Naive thymus-derived CD4-positive, alpha-beta T cell (primary cell): ENCODE measurements around the gene PCDHA10. TPM values are rescaled to one million over a fixed set of nuclear protein-coding genes. Genes with fewer than 3 reads are reported as not detected.
"Not testable (repeated sequence)": the region's sequence is repeated elsewhere in the genome, so short reads cannot be mapped to it uniquely, and the experiment has no call there.

Source experiments
- ATAC-seq: fragments of 150-1000 bp; cut with Tn5 transposase; 2 replicates; pipeline ENCODE4 v1.10.0; 2021; ENCODE audit warnings: mild to moderate bottlenecking, moderate library complexity
- CTCF ChIA-PET: fragments of 350-600 bp; sonication (Branson Sonifier 250); formaldehyde crosslinking; loops from one replicate; lab custom pipeline; 2021; ENCODE audit warnings: antibody characterized with exemption; lab: Charles Lee
- POLR2A ChIA-PET: fragments of 350-600 bp; sonication (Branson Sonifier 250); formaldehyde crosslinking; loops from one replicate; lab custom pipeline; 2021; ENCODE audit warnings: antibody characterized with exemption, inconsistent platforms; lab: Charles Lee
- DNase-seq, 9 donors: peaks; one replicate each; pipeline versions ENCODE4 v3.0.0 to v3.0.0-alpha.2; 2020 to 2022; ENCODE audit warnings: mixed read lengths in 1 of 9
- H3K27ac ChIP-seq: one replicate; pipeline ENCODE4 v1.7.0; 2013; ENCODE audit warnings: mild to moderate bottlenecking, low read depth, low read length, moderate library complexity
- H3K27me3 ChIP-seq, 2 donors: one replicate each; pipeline ENCODE4 v1.7.0; 2013; ENCODE audit warnings: low read length in 2 of 2, mild to moderate bottlenecking in 2 of 2, moderate library complexity in 2 of 2; ENCODE audit not compliant: control insufficient read depth in 2 of 2, insufficient read depth in 2 of 2
- H3K36me3 ChIP-seq, 3 experiments: 1 replicate in 2 of 3; 2 replicates in 1 of 3; pipeline ENCODE4 v1.7.0; 2013; ENCODE audit warnings: low read length in 3 of 3, mild to moderate bottlenecking in 3 of 3, moderate library complexity in 1 of 3; ENCODE audit not compliant: insufficient read depth in 3 of 3, control insufficient read depth in 2 of 3
- H3K4me1 ChIP-seq, 2 donors: one replicate each; pipeline ENCODE4 v1.7.0; 2013; ENCODE audit warnings: low read length in 2 of 2, mild to moderate bottlenecking in 2 of 2, moderate library complexity in 1 of 2; ENCODE audit not compliant: control insufficient read depth in 2 of 2, insufficient read depth in 2 of 2
- H3K4me3 ChIP-seq: 2 replicates; pipeline ENCODE4 v1.7.0; 2013; ENCODE audit warnings: mild to moderate bottlenecking, low read length
- H3K9me3 ChIP-seq, 3 experiments: 1 replicate in 2 of 3; 2 replicates in 1 of 3; pipeline ENCODE4 v1.7.0; 2013; ENCODE audit warnings: low read length in 3 of 3; ENCODE audit not compliant: control insufficient read depth in 2 of 3
- H3K27ac Mint-ChIP-seq, 9 donors: one replicate each; pipeline ENCODE4 v1.8.0; 2020 to 2022; ENCODE audit warnings: mixed read lengths in 9 of 9, mild to moderate bottlenecking in 8 of 9, moderate library complexity in 5 of 9, inconsistent platforms in 2 of 9
- H3K27me3 Mint-ChIP-seq, 5 donors: one replicate each; pipeline ENCODE4 v1.8.0; 2021 to 2022; ENCODE audit warnings: mixed read lengths in 5 of 5, mild to moderate bottlenecking in 1 of 5
- H3K36me3 Mint-ChIP-seq, 5 donors: one replicate each; pipeline ENCODE4 v1.8.0; 2020 to 2022; ENCODE audit warnings: mixed read lengths in 5 of 5, mild to moderate bottlenecking in 3 of 5, inconsistent platforms in 1 of 5
- H3K4me1 Mint-ChIP-seq, 7 donors: one replicate each; pipeline ENCODE4 v1.8.0; 2020 to 2022; ENCODE audit warnings: mixed read lengths in 7 of 7, mild to moderate bottlenecking in 3 of 7, inconsistent platforms in 1 of 7
- H3K4me3 Mint-ChIP-seq, 10 donors: one replicate each; pipeline ENCODE4 v1.8.0; 2020 to 2022; ENCODE audit warnings: mild to moderate bottlenecking in 10 of 10, mixed read lengths in 10 of 10, moderate library complexity in 6 of 10, inconsistent platforms in 2 of 10
- H3K9me3 Mint-ChIP-seq, 11 donors: one replicate each; pipeline ENCODE4 v1.8.0; 2020 to 2022; ENCODE audit warnings: mixed read lengths in 11 of 11, mild to moderate bottlenecking in 4 of 11, inconsistent platforms in 1 of 11, moderate library complexity in 1 of 11
- intact Hi-C, 2 donors: fragments of 100-400 bp; cut with micrococcal nuclease; formaldehyde crosslinking; loops; one replicate each; pipeline ENCODE4 v1.15.1; 2023
- polyA plus RNA-seq, 2 donors: library from polyadenylated mRNA; unstranded; fragments of 300-500 nt; fragmentation: Illumina TruSeq; gene quantifications; one replicate each; pipeline ENCODE4 v1.2.3, GENCODE V29; 2021
- total RNA-seq, 6 experiments: library from RNA in 5 of 6; stranded (reverse) in 5 of 6; gene quantifications; 1 replicate in 5 of 6; 2 replicates in 1 of 6; pipeline ENCODE4 v1.2.3 and lab custom pipeline; 2021 to 2026

PCDHA10 gene
- total and polyA plus RNA-seq, 7 experiments from 2014 or later: not detected

DNA sequence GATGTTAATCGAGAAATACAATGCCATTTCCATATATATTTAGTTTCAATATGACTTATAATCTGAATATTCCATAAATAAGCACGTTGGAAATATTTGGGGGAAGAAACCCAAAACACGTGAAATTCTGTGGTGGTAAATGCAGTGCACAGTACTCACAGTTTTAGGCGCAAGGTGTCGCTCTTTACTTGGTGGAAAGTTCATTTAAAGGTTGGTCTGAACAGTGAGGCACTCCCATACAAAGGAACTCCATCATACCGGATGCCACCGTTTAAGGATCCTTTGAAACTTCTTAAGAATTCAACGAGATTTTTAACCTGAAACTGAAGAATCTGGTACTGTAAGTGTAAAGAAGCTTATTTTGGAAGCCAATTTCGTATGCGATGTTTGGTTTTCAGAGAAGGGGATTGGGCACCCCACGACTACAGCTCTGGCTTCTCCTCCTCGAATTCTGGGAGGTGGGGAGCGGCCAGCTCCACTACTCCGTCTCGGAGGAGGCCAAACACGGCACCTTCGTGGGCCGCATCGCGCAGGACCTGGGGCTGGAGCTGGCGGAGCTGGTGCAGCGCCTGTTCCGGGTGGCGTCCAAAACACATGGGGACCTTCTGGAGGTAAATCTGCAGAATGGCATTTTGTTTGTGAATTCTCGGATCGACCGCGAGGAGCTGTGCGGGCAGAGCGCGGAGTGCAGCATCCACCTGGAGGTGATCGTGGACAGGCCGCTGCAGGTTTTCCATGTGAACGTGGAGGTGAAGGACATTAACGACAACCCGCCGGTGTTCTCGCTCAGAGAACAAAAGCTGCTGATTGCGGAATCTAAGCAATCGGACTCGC, 13.2 kb downstream of the PCDHA10 start, which contains the start of gene PCDHA11:
Gene PCDHA11 (plus strand): TSS at position 237 of the 834 bp plus-strand sequence. CDS start 147 bp downstream, at position 384.
- Histone ChIP-seq H3K4me1 (no peaks in the 10 kb centered on the region), H3K4me3 (no peak within 1 kb of the TSS), H3K27me3 (peaks cover 0 to 16% of the 10 kb centered on the region in 2 donors), H3K27ac (no peak within 1 kb of the TSS), H3K9me3 (peaks cover 0 to 19% (median 0%) of the 10 kb centered on the region in 3 experiments), H3K36me3 (no peaks in the 10 kb centered on the region)
- H3K9me3 Mint-ChIP-seq: peaks cover 0 to 63% (median 21%) of the 10 kb centered on the region in 11 donors
- H3K4me1 Mint-ChIP-seq: no peaks in the 10 kb centered on the region
- H3K27ac Mint-ChIP-seq: peak within 1 kb of the TSS in 1 of 9 donors; percentile 33
- peaks cover 0 to 61% (median 43%) of the 10 kb centered on the region in 5 donors for H3K27me3 Mint-ChIP-seq
- no peak for DNase-seq
- ATAC-seq: no peak
- H3K4me3 Mint-ChIP-seq: peak within 1 kb of the TSS in 1 of 10 donors; percentile 20
- peaks cover 0 to 14% (median 2%) of the 10 kb centered on the region in 5 donors for H3K36me3 Mint-ChIP-seq
- intact Hi-C loops: no loop called here
- ChIA-PET POLR2A (no interaction called here), CTCF (no interaction called here)

DNA sequence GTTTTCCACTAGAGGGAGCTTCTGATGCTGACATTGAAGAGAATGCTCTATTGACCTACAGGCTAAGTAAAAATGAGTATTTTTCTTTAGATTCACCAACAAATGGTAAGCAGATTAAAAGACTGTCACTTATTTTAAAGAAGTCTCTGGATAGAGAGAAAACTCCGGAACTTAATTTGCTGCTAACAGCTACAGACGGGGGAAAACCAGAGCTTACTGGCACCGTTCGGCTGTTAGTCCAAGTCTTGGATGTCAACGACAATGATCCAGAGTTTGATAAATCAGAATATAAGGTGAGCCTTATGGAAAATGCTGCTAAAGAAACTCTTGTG, 13.8 kb downstream of the PCDHA10 start:
- H3K27me3 ChIP-seq: peaks cover 0 to 16% of the 10 kb centered on the region in 2 donors
- DNase-seq (no peak), ATAC-seq (no peak)
- intact Hi-C loops: no loop called here
- H3K4me1 Mint-ChIP-seq: no peaks in the 10 kb centered on the region
- H3K9me3 Mint-ChIP-seq: peaks cover 0 to 65% (median 23%) of the 10 kb centered on the region in 11 donors
- H3K9me3 ChIP-seq: peaks cover 0 to 19% (median 0%) of the 10 kb centered on the region in 3 experiments
- H3K27ac ChIP-seq: no peak overlapping the region
- H3K4me3 Mint-ChIP-seq: peak overlapping the region in 1 of 10 donors; percentile 20
- H3K4me3 ChIP-seq: no peak overlapping the region
- CTCF ChIA-PET: no interaction called here
- no peaks in the 10 kb centered on the region for H3K4me1 ChIP-seq
- H3K36me3 ChIP-seq: no peaks in the 10 kb centered on the region
- H3K27ac Mint-ChIP-seq: peak overlapping the region in 1 of 9 donors; percentile 33
- peaks cover 0 to 11% (median 2%) of the 10 kb centered on the region in 5 donors for H3K36me3 Mint-ChIP-seq
- POLR2A ChIA-PET: no interaction called here
- H3K27me3 Mint-ChIP-seq: peaks cover 0 to 63% (median 45%) of the 10 kb centered on the region in 5 donors

DNA sequence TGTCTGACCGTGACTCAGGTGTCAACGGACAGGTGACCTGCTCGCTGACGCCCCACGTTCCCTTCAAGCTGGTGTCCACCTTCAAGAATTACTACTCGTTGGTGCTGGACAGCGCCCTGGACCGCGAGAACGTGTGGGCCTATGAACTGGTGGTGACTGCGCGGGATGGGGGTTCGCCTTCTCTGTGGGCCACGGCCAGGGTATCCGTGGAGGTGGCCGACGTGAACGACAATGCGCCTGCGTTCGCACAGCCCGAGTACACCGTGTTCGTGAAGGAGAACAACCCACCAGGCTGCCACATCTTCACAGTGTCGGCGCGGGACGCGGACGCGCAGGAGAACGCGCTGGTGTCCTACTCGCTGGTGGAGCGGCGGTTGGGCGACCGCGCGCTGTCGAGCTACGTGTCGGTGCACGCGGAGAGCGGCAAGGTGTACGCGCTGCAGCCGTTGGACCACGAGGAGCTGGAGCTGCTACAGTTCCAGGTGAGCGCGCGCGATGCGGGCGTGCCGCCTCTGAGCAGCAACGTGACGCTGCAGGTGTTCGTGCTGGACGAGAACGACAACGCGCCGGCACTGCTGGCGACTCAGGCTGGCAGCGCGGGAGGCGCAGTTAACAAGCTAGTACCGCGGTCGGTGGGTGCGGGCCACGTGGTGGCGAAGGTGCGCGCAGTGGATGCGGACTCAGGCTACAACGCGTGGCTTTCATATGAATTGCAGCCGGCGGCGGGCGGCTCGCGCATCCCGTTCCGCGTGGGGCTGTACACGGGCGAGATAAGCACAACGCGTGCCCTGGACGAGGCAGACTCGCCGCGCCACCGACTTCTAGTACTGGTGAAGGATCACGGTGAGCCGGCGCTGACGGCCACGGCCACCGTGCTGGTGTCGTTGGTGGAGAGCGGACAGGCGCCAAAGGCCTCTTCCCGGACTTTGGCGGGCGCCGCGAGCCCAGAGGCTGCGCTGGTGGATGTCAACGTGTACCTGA, 14.8 kb downstream of the PCDHA10 start:
- peaks cover 0 to 10% of the 10 kb centered on the region in 2 donors for H3K27me3 ChIP-seq
- H3K27ac ChIP-seq: no peak overlapping the region
- no peaks in the 10 kb centered on the region for H3K36me3 ChIP-seq
- ATAC-seq (no peak), DNase-seq (no peak)
- no peaks in the 10 kb centered on the region for H3K4me1 ChIP-seq
- H3K4me3 Mint-ChIP-seq: no peak overlapping the region
- no peaks in the 10 kb centered on the region for H3K4me1 Mint-ChIP-seq
- intact Hi-C loops: no loop called here
- no peak overlapping the region for H3K27ac Mint-ChIP-seq
- H3K27me3 Mint-ChIP-seq: peaks cover 0 to 69% (median 50%) of the 10 kb centered on the region in 5 donors
- H3K36me3 Mint-ChIP-seq: peaks cover 0 to 10% (median 2%) of the 10 kb centered on the region in 5 donors
- H3K9me3 Mint-ChIP-seq: peaks cover 0 to 71% (median 28%) of the 10 kb centered on the region in 11 donors
- no peak overlapping the region for H3K4me3 ChIP-seq
- ChIA-PET CTCF (no interaction called here), POLR2A (no interaction called here)
- H3K9me3 ChIP-seq: peaks cover 0 to 21% (median 0%) of the 10 kb centered on the region in 3 experiments

- Mint-ChIP-seq H3K27me3 (peaks cover 0 to 63% (median 61%) of the 10 kb centered on the region in 5 donors), H3K27ac (peak within 1 kb of the TSS in 1 of 9 donors; percentile 52), H3K4me1 (no peaks in the 10 kb centered on the region), H3K9me3 (peaks cover under 1 to 86% (median 36%) of the 10 kb centered on the region in 11 donors), H3K4me3 (peak within 1 kb of the TSS in 1 of 10 donors; percentile 20), H3K36me3 (peaks cover 0 to 21% (median 0%) of the 10 kb centered on the region in 5 donors)
- peaks cover 0 to 30% (median 0%) of the 10 kb centered on the region in 3 experiments for H3K9me3 ChIP-seq
- H3K4me1 ChIP-seq: no peaks in the 10 kb centered on the region
- ChIA-PET CTCF (no interaction called here), POLR2A (no interaction called here)
- H3K27ac ChIP-seq: no peak within 1 kb of the TSS
- no peak within 1 kb of the TSS for H3K4me3 ChIP-seq
- peaks cover 0 to 4% of the 10 kb centered on the region in 2 donors for H3K27me3 ChIP-seq
- no peak for ATAC-seq
- intact Hi-C loops: no loop called here
- H3K36me3 ChIP-seq: no peaks in the 10 kb centered on the region
- no peak for DNase-seq
Observed at GRCh38 chr5:140875085-140876065, 19.7 kb downstream of the PCDHA10 start, which contains the start of gene PCDHA12. PCDHA12 (plus strand) TSS chr5:140875308; CDS start chr5:140875473, 165 bp downstream.

GRCh38 chr5:140876541-140877261, 21.0 kb downstream of the PCDHA10 start:
- Mint-ChIP-seq H3K27me3 (peaks cover 0 to 74% (median 73%) of the 10 kb centered on the region in 5 donors), H3K36me3 (peaks cover 0 to 32% (median 2%) of the 10 kb centered on the region in 5 donors), H3K9me3 (peaks cover 7 to 86% (median 46%) of the 10 kb centered on the region in 11 donors), H3K27ac (peak overlapping the region in 1 of 9 donors; percentile 52)
- intact Hi-C loops, H3K4me3 ChIP-seq, ATAC-seq, H3K4me3 Mint-ChIP-seq, CTCF ChIA-PET, H3K27ac ChIP-seq, H3K27me3 ChIP-seq, H3K4me1 Mint-ChIP-seq, H3K36me3 ChIP-seq, DNase-seq, POLR2A ChIA-PET, H3K4me1 ChIP-seq: not testable (repeated sequence)
- peaks cover 0 to 21% (median 0%) of the 10 kb centered on the region in 3 experiments for H3K9me3 ChIP-seq
